Heart left ventricle (tissue), 16 donors: ENCODE data around the gene DNMT3A. TPM values are rescaled to one million over a fixed set of nuclear protein-coding genes. Genes with fewer than 3 reads are reported as not detected.

ENCODE experiments used
- ATAC-seq, 4 donors: fragments of 200-7000 bp; cut with Tn5 transposase; one replicate each; pipeline ENCODE4 v1.9.1; 2020 to 2022; ENCODE audit warnings: moderate library complexity in 4 of 4, mild to moderate bottlenecking in 3 of 4, moderate number of reproducible peaks in 1 of 4
- DNase-seq, 5 donors: peaks; one replicate each; pipeline ENCODE4 v3.0.0-alpha.2; 2020
- H3K27ac ChIP-seq, 12 donors: fragments of 200-600 bp; sonication (generic) in 4 of 12; one replicate each; pipeline versions ENCODE4 v1.5.0 to v1.8.0; 2016 to 2022; ENCODE audit warnings: mild to moderate bottlenecking in 2 of 12
- H3K27me3 ChIP-seq, 9 donors: fragments of 200-600 bp; sonication (generic) in 2 of 9; one replicate each; pipeline versions ENCODE4 v1.5.1 to v1.8.0; 2016 to 2022; ENCODE audit warnings: mild to moderate bottlenecking in 3 of 9
- H3K36me3 ChIP-seq, 9 donors: fragments of 200-600 bp; sonication (generic) in 2 of 9; one replicate each; pipeline versions ENCODE4 v1.5.0 to v1.8.0; 2018 to 2022; ENCODE audit warnings: mild to moderate bottlenecking in 2 of 9
- H3K4me1 ChIP-seq, 12 donors: fragments of 200-600 bp; sonication (generic) in 4 of 12; one replicate each; pipeline versions ENCODE4 v1.5.0 to v1.8.0; 2016 to 2022; ENCODE audit warnings: mild to moderate bottlenecking in 3 of 12
- H3K4me3 ChIP-seq, 12 donors: fragments of 200-600 bp; sonication (generic) in 4 of 12; one replicate each; pipeline versions ENCODE4 v1.5.0 to v1.8.0; 2017 to 2022; ENCODE audit warnings: mild to moderate bottlenecking in 9 of 12, moderate library complexity in 4 of 12
- H3K9me3 ChIP-seq, 12 donors: fragments of 200-600 bp; sonication (generic) in 4 of 12; one replicate each; pipeline versions ENCODE4 v1.5.0 to v1.8.0; 2016 to 2022; ENCODE audit warnings: mild to moderate bottlenecking in 1 of 12
- CTCF ChIP-seq, 12 donors: fragments of 200-600 bp; sonication (generic) in 4 of 12; IDR thresholded peaks; one replicate each; pipeline versions ENCODE4 v1.5.0 to v1.8.0; 2018 to 2022; ENCODE audit warnings: antibody characterized with exemption in 12 of 12, mild to moderate bottlenecking in 5 of 12
- POLR2A ChIP-seq, 2 donors: fragments of 450-650 bp; IDR thresholded peaks; one replicate each; pipeline ENCODE4 v1.6.1; 2017; ENCODE audit warnings: antibody characterized with exemption in 2 of 2, mild to moderate bottlenecking in 2 of 2, moderate library complexity in 2 of 2
- WGBS, 4 donors: extraction: QIAGEN DNeasy Blood & Tissue Kit in 2 of 4; methylation state at CpG; one replicate each; pipeline versions ENCODE4 v1.1.5 to v1.1.7; 2013 to 2018; 5-methylcytosine and 5-hydroxymethylcytosine counted together
- intact Hi-C, 10 donors: fragments of 100-400 bp; cut with DNase I; formaldehyde crosslinking; loops; one replicate each; pipeline versions ENCODE4 v1.11.1 to v1.14.2; 2022
- polyA plus RNA-seq, 2 donors: library from polyadenylated mRNA; stranded (reverse); fragments of 200-250 nt; gene quantifications; one replicate each; pipeline ENCODE4 v1.2.3, GENCODE V29; 2013
- total RNA-seq, 9 donors: library from RNA; depleted of rRNA in 2 of 9; stranded (reverse); fragments of >200 nt in 2 of 9; fragmentation: NEBNext Ultra II Directional in 3 of 9; extraction: Animal tissue kit (Norgen Biotek cat#: 25700) in 3 of 9; gene quantifications; one replicate each; pipeline versions ENCODE4 v1.1.0 to v1.2.4, GENCODE V29; 2016 to 2023
- donor health status: ischemic (EF 13 %, LVEDD 7.1; RV severe dilation, severe dysfunction).
- donor health status: healthy with polysubstance abuse.
- donor health status: DM: no; HTN: yes; CAD: no.
- donor health status: DM: no; HTN: no; CAD: no.
- donor health status: ischemic (EF 25% LVEDD 6.9; RV normal size, moderate dysfunction).
- donor health status: ischemic (EF 25% LVEDD 5.7; RV mildly dilated, moderate dysfunction).
- donor health status: healthy.
- donor health status: DM: yes; HTN: yes; CAD: no.
- donor health status: ischemic (EF 35%, LVEDD 5.7; RV mildly dilated, moderate dysfunction).
- donor health status: nonischemic (EF 11% LVEDD 7.7; RV severe dilation, severe dysfunction).
- donor health status: DM: yes; HTN: yes; CAD: no.
- donor health status: PGD.
- donor health status: ischemic (EF 29% LVEDD 5.4; RV normal size, mild dysfunction).
- donor health status: nonischemic (EF 23%, LVEDD 6.1; RV moderate dilation, normal function).

Gene DNMT3A
- total and polyA plus RNA-seq, 11 donors, result 3.5 to 26.0 (median 16.0) TPM

GRCh38 chr2:25358836-25359235, 17.1 kb upstream of the DNMT3A start:
- DNase-seq, result no peak
- ATAC-seq, result no peak
- no peaks in the 10 kb centered on the region for H3K36me3 ChIP-seq
- TF ChIP-seq CTCF (IDR thresholded peaks at IDR 0.05), result no peak
- no peak for TF ChIP-seq POLR2A (IDR thresholded peaks at IDR 0.05)
- peaks cover 0 to 20% (median 5%) of the 10 kb centered on the region in 12 donors for H3K4me1 ChIP-seq
- WGBS, 4 donors, result 84 to 90% (median 89%) methylated on average over 8 of the region's 8 CpGs
- H3K27me3 ChIP-seq, result no peaks in the 10 kb centered on the region
- H3K9me3 ChIP-seq, result no peaks in the 10 kb centered on the region
- H3K4me3 ChIP-seq, result no peak overlapping the region
- no peak overlapping the region for H3K27ac ChIP-seq
- intact Hi-C loops, result loop anchor here in 1 of 10 donors (10.0 kb wide), 1 partner anchor 166 kb away; no protein-coding TSS in a partner anchor

DNA sequence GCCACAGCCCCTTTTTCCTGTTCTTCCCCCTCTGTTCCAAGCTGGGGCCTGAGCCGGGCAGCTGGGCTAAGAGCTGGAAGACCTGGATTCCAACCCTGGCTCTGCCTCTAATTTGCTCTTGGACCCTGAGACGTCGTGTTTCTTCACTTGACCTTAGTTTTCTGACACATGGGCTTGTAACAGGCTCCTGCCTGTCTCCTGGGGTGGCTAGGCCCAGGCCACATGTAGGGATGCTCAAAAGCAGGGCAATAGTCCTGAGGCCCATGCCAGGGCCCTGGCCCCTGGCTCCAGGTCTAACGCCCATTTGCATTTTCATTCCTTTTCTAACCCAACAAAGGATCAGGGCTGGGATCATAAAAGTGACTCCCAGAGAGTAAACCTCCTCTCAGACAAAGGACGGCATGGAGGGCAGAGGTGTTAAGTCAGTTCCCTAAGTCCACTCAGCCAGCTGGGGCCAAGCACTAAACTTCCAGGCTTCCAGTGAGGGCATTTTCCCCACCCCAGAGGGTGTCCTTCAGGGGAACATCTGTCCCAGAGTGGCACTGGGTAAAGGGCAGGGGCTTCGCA, 16.6 kb upstream of the DNMT3A start:
- intact Hi-C loops, result loop anchor here in 1 of 10 donors (10.0 kb wide), 1 partner anchor 166 kb away; no protein-coding TSS in a partner anchor
- Histone ChIP-seq H3K27me3 (no peaks in the 10 kb centered on the region), H3K4me3 (no peak overlapping the region), H3K4me1 (peaks cover 0 to 17% (median 5%) of the 10 kb centered on the region in 12 donors), H3K27ac (no peak overlapping the region), H3K9me3 (no peaks in the 10 kb centered on the region), H3K36me3 (no peaks in the 10 kb centered on the region)
- WGBS, 4 donors, result 93 to 97% (median 95%) methylated on average over 6 of the region's 6 CpGs
- DNase-seq (peak in 1 of 5 donors; percentile 26), ATAC-seq (no peak)
- TF ChIP-seq CTCF (IDR thresholded peaks at IDR 0.05) (no peak), POLR2A (IDR thresholded peaks at IDR 0.05) (no peak)

DNA sequence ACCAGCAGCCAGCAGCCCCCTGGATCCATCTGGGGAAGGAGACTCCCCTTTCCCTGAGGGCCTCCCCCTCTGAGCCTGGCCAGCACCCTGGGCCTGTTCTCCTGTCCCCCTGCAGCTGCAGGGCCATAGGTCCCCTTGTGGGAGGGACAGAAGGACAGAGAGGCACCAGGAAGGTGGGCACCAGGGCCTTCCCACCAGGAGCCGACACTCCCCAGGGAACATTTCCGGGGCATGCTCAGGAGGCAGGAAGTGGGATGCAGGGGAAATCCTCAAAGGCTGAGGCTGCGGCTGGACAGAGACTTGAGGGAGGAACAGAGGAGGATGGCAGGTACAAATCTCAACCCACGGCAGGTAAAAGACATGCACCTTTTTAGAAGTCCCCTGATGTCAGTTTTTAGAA, 14.4 kb upstream of the DNMT3A start:
- no peaks in the 10 kb centered on the region for H3K27me3 ChIP-seq
- 38 to 53% (median 49%) methylated on average over 4 of the region's 4 CpGs for WGBS, 4 donors
- H3K9me3 ChIP-seq, result no peaks in the 10 kb centered on the region
- no peaks in the 10 kb centered on the region for H3K4me1 ChIP-seq
- no peak overlapping the region for H3K4me3 ChIP-seq
- ATAC-seq, result no peak
- H3K36me3 ChIP-seq, result no peaks in the 10 kb centered on the region
- TF ChIP-seq POLR2A (IDR thresholded peaks at IDR 0.05), result no peak
- no peak for TF ChIP-seq CTCF (IDR thresholded peaks at IDR 0.05)
- peak in 1 of 5 donors; percentile 33 for DNase-seq
- H3K27ac ChIP-seq, result no peak overlapping the region
- intact Hi-C loops, result loop anchor here in 1 of 10 donors (10.0 kb wide), 1 partner anchor 169 kb away; no protein-coding TSS in a partner anchor

- no peaks in the 10 kb centered on the region for H3K9me3 ChIP-seq
- H3K36me3 ChIP-seq, result no peaks in the 10 kb centered on the region
- 92 to 94% (median 93%) methylated on average over 8 of the region's 8 CpGs for WGBS, 4 donors
- H3K27me3 ChIP-seq, result no peaks in the 10 kb centered on the region
- peak in 1 of 5 donors; percentile 9 for DNase-seq
- no peak overlapping the region for H3K4me3 ChIP-seq
- TF ChIP-seq POLR2A (IDR thresholded peaks at IDR 0.05) (no peak), CTCF (IDR thresholded peaks at IDR 0.05) (no peak)
- H3K27ac ChIP-seq, result no peak overlapping the region
- no peaks in the 10 kb centered on the region for H3K4me1 ChIP-seq
- intact Hi-C loops, result loop anchor here in 1 of 10 donors (10.0 kb wide), 1 partner anchor 170 kb away; no protein-coding TSS in a partner anchor
- no peak for ATAC-seq
These were observed 13.5 kb upstream of the DNMT3A start for GRCh38 chr2:25355270-25355669.
